Tibial nerve (tissue), 4 donors: ENCODE data around the gene CD3G. TPM values are rescaled to one million over a fixed set of nuclear protein-coding genes. Genes with fewer than 3 reads are reported as not detected.

Source experiments
- small RNA-seq: library from RNA; depleted of rRNA; stranded (forward); fragments of <200 nt; gene quantifications from one replicate; pipeline ENCODE3, GENCODE V24; 2016
- total RNA-seq, 4 donors: library from RNA; depleted of rRNA; stranded (reverse); fragments of >200 nt; gene quantifications; one replicate each; pipeline ENCODE4 v1.1.0, GENCODE V29; 2016

The CD3G gene
- total RNA-seq, 4 donors from 2014 or later, result 0.44 to 1.5 (median 1.4) TPM; not detected in 1

Small RNA genes lying within 50 kb of the gene (small RNA-seq; reads per million reads assigned to genes)
- not detected for gene AP001582.1

Other genes with a start within 250 kb of the CD3G start
- gene SCN4B, start 191.5 kb upstream of the CD3G start, total RNA-seq, result 1 to 10 TPM in 2 of 4 donors, under 1 TPM in 2; 0.66 to 4.1 (median 1.1) TPM
- gene SCN2B, start 167.7 kb upstream of the CD3G start, total RNA-seq, result 1 to 10 TPM in 1 of 4 donors, under 1 TPM in 2, not detected in 1; 0.78 to 1.3 (median 0.87) TPM
- 1 to 10 TPM in 3 of 4 donors, under 1 TPM in 1; 0.60 to 4.5 (median 3.9) TPM for gene JAML, start 119.3 kb upstream of the CD3G start, total RNA-seq
- 1 to 10 TPM in 3 of 4 donors, under 1 TPM in 1; 0.87 to 3.1 (median 1.9) TPM for gene MPZL3, start 92.0 kb upstream of the CD3G start, total RNA-seq
- gene MPZL2, start 80.0 kb upstream of the CD3G start, total RNA-seq, result 10 to 100 TPM in 3 of 4 donors, 1 to 10 TPM in 1; 6.7 to 53.7 (median 27.0) TPM
- gene CD3E, start 39.6 kb upstream of the CD3G start, total RNA-seq, result 1 to 10 TPM in 1 of 4 donors, under 1 TPM in 2, not detected in 1; 0.78 to 3.6 (median 0.90) TPM
- 1 to 10 TPM in 1 of 4 donors, not detected in 3; 1.1 TPM for gene CD3D, start 1.6 kb upstream of the CD3G start, total RNA-seq
- 10 to 100 TPM; 38.4 to 48.5 (median 41.4) TPM for gene UBE4A, start 15.3 kb downstream of the CD3G start, total RNA-seq
- gene ATP5MG, start 57.3 kb downstream of the CD3G start, total RNA-seq, result 10 to 100 TPM; 22.4 to 51.5 (median 34.4) TPM
- gene KMT2A, start 92.1 kb downstream of the CD3G start, total RNA-seq, result 100 to 1,000 TPM in 1 of 4 donors, 10 to 100 TPM in 3; 78.6 to 101 (median 86.8) TPM
- 1 to 10 TPM; 2.7 to 9.0 (median 5.1) TPM for gene TTC36, start 183.1 kb downstream of the CD3G start, total RNA-seq
- 10 to 100 TPM; 12.6 to 25.6 (median 20.7) TPM for gene TMEM25, start 186.8 kb downstream of the CD3G start, total RNA-seq
- gene IFT46, start 221.6 kb downstream of the CD3G start, total RNA-seq, result 10 to 100 TPM; 30.3 to 44.4 (median 35.4) TPM
- gene ARCN1, start 228.1 kb downstream of the CD3G start, total RNA-seq, result 10 to 100 TPM; 74.3 to 94.8 (median 88.5) TPM